ENCODE results near the gene MED25.

GRCh38 chr19:49846408-49846807 lies 28.3 kb downstream of the MED25 start:
- TF ChIP-seq CTCF (conservative IDR thresholded peaks at IDR 0.05 in 1 of 2, IDR thresholded peaks at IDR 0.05 in 1 of 2; ENCODE audit: low read depth in 1 of 2, low read length in 2 of 2), result no peak
- TF ChIP-seq EZH2 (IDR thresholded peaks at IDR 0.05; ENCODE audit: low read length, missing control alignments), result no peak

Measured in fibroblast of lung (primary cell).